Smooth muscle cell (in vitro differentiated cells): Measurements from ENCODE around the gene CLASP2. TPM values are rescaled to one million over a fixed set of nuclear protein-coding genes. Genes with fewer than 3 reads are reported as not detected.

ENCODE experiments used
- DNase-seq: peaks from one replicate; lab custom pipeline; 2025; ENCODE audit not compliant: unreplicated experiment; lab: John Stamatoyannopoulos, UW
- H2AFZ ChIP-seq: fragments of 200-600 bp; sonication (generic); 2 replicates; pipeline ENCODE4 v1.6.0; 2016; ENCODE audit warnings: antibody characterized with exemption, low read depth, mild to moderate bottlenecking
- H3F3A ChIP-seq: fragments of 200-600 bp; sonication (generic); 2 replicates; pipeline ENCODE4 v1.6.0; 2017; ENCODE audit warnings: antibody characterized with exemption, low read depth
- H3K27ac ChIP-seq: fragments of 200-600 bp; sonication (generic); 2 replicates; pipeline ENCODE4 v1.5.1; 2016; ENCODE audit warnings: low read depth, mild to moderate bottlenecking
- H3K27me3 ChIP-seq: fragments of 200-600 bp; sonication (generic); 2 replicates; pipeline ENCODE4 v1.6.1; 2016; ENCODE audit warnings: low read depth, mild to moderate bottlenecking
- H3K36me3 ChIP-seq: fragments of 200-600 bp; sonication (generic); 2 replicates; pipeline ENCODE4 v1.5.1; 2016; ENCODE audit warnings: low read depth
- H3K4me1 ChIP-seq: fragments of 200-600 bp; sonication (generic); 2 replicates; pipeline ENCODE4 v1.5.1; 2016; ENCODE audit warnings: low read depth
- H3K4me2 ChIP-seq: fragments of 200-600 bp; sonication (generic); 2 replicates; pipeline ENCODE4 v1.6.0; 2016; ENCODE audit warnings: mild to moderate bottlenecking
- H3K4me3 ChIP-seq: fragments of 200-600 bp; sonication (generic); 2 replicates; pipeline ENCODE4 v1.5.1; 2016; ENCODE audit warnings: mild to moderate bottlenecking
- H3K79me2 ChIP-seq: fragments of 200-600 bp; sonication (generic); 2 replicates; pipeline ENCODE4 v1.6.0; 2016; ENCODE audit warnings: low read depth, mild to moderate bottlenecking
- H3K9ac ChIP-seq: fragments of 200-600 bp; sonication (generic); 2 replicates; pipeline ENCODE4 v1.6.0; 2016; ENCODE audit warnings: low read depth
- H3K9me3 ChIP-seq: fragments of 200-600 bp; sonication (generic); replicated peaks from 2 replicates; pipeline ENCODE4 v1.5.1; 2016; ENCODE audit warnings: low read depth
- H4K20me1 ChIP-seq: fragments of 200-600 bp; sonication (generic); 2 replicates; pipeline ENCODE4 v1.6.0; 2016; ENCODE audit warnings: low read depth
- CTCF ChIP-seq: fragments of 200-600 bp; sonication (generic); IDR thresholded peaks from 2 replicates; pipeline ENCODE4 v1.5.1; 2017; ENCODE audit warnings: borderline replicate concordance, mild to moderate bottlenecking, antibody characterized with exemption; ENCODE audit not compliant: insufficient read depth, poor library complexity, severe bottlenecking
- WGBS: methylation state at CpG from one replicate; pipeline ENCODE4 v1.1.7; 2016; ENCODE audit warnings: low lambda C conversion rate; 5-methylcytosine and 5-hydroxymethylcytosine counted together
- polyA plus RNA-seq: library from polyadenylated mRNA; unstranded; fragments of >200 nt; fragmentation: Nextera tagmentation; extraction: Ambion mirVana; gene quantifications from 2 replicates; pipeline ENCODE4 v1.2.1, GENCODE V29; 2016
- total RNA-seq: library from RNA; depleted of rRNA; stranded (reverse); fragments of >200 nt; gene quantifications from 2 replicates; pipeline ENCODE4 v1.2.3, GENCODE V29; 2014

The CLASP2 gene
- total and polyA plus RNA-seq, 2 experiments from 2014 or later = 17.9 to 61.4 TPM

GRCh38 chr3:33724256-33724655, 6.2 kb upstream of the CLASP2 start:
- TF ChIP-seq CTCF = no peak
- WGBS = 96% methylated on average over 2 of the region's 2 CpGs
- Histone ChIP-seq H3K27ac (no peak overlapping the region), H3K4me3 (no peak overlapping the region), H3K27me3 (no peaks in the 10 kb centered on the region), H3K9me3 (no peaks in the 10 kb centered on the region), H3K79me2 (no peaks in the 10 kb centered on the region), H3K4me1 (peaks cover 5% of the 10 kb centered on the region), H3K36me3 (no peaks in the 10 kb centered on the region), H3F3A (peaks cover 4% of the 10 kb centered on the region), H4K20me1 (no peaks in the 10 kb centered on the region), H3K4me2 (no peak overlapping the region), H2AFZ (no peak overlapping the region), H3K9ac (no peak overlapping the region)
- no peak for DNase-seq

GRCh38 chr3:33722626-33723370, 4.7 kb upstream of the CLASP2 start:
- H3K9ac ChIP-seq = peak overlapping the region; percentile 75

GRCh38 chr3:33722191-33722590, 4.1 kb upstream of the CLASP2 start:
- Histone ChIP-seq H2AFZ (no peak overlapping the region), H4K20me1 (no peaks in the 10 kb centered on the region), H3K4me3 (no peak overlapping the region), H3K79me2 (peaks cover 2% of the 10 kb centered on the region), H3K9me3 (no peaks in the 10 kb centered on the region), H3K36me3 (no peaks in the 10 kb centered on the region), H3K27ac (peak overlapping the region; percentile 94), H3K9ac (peak overlapping the region; percentile 75), H3K4me2 (peak overlapping the region; percentile 70), H3K27me3 (no peaks in the 10 kb centered on the region), H3F3A (peaks cover 4% of the 10 kb centered on the region), H3K4me1 (peaks cover 10% of the 10 kb centered on the region)
- WGBS = 38% methylated on average over 1 of the region's 1 CpG
- no peak for TF ChIP-seq CTCF
- DNase-seq = no peak

More at GRCh38 chr3:33722626-33723370, 4.7 kb upstream of the CLASP2 start:
- H3K4me1 ChIP-seq = peaks cover 10% of the 10 kb centered on the region
- H3K4me2 ChIP-seq = peak overlapping the region; percentile 70
- no peak for TF ChIP-seq CTCF
- 29% methylated on average over 2 of the region's 2 CpGs for WGBS
- H3F3A ChIP-seq = peaks cover 4% of the 10 kb centered on the region
- no peak overlapping the region for H3K4me3 ChIP-seq
- H3K79me2 ChIP-seq = no peaks in the 10 kb centered on the region
- no peak for DNase-seq
- no peaks in the 10 kb centered on the region for H4K20me1 ChIP-seq
- H3K9me3 ChIP-seq = no peaks in the 10 kb centered on the region
- no peaks in the 10 kb centered on the region for H3K27me3 ChIP-seq
- peak overlapping the region; percentile 94 for H3K27ac ChIP-seq
- H2AFZ ChIP-seq = peak overlapping the region; percentile 44
- no peaks in the 10 kb centered on the region for H3K36me3 ChIP-seq

GRCh38 chr3:33718595-33718907, 497 bp upstream of the CLASP2 start:
- H3F3A ChIP-seq = peaks cover 4% of the 10 kb centered on the region
- no peak for DNase-seq
- no peak for TF ChIP-seq CTCF
- peak overlapping the region; percentile 92 for H3K4me2 ChIP-seq
- H3K9me3 ChIP-seq = no peaks in the 10 kb centered on the region
- H3K4me3 ChIP-seq = peak overlapping the region; percentile 90
- H3K36me3 ChIP-seq = no peaks in the 10 kb centered on the region
- H3K9ac ChIP-seq = peak overlapping the region; percentile 99
- H3K27ac ChIP-seq = peak overlapping the region; percentile 96
- H3K79me2 ChIP-seq = peaks cover 38% of the 10 kb centered on the region
- H4K20me1 ChIP-seq = peaks cover 34% of the 10 kb centered on the region
- WGBS = 18% methylated on average over 7 of the region's 7 CpGs
- H2AFZ ChIP-seq = peak overlapping the region; percentile 35
- peaks cover 21% of the 10 kb centered on the region for H3K4me1 ChIP-seq
- H3K27me3 ChIP-seq = no peaks in the 10 kb centered on the region
